Lower leg skin (tissue), 3 donors: ENCODE measurements around the gene FKBP5.

Source experiments
- POLR2A ChIP-seq, 2 donors: fragments of 450-650 bp; IDR thresholded peaks; one replicate each; pipeline ENCODE4 v1.6.1; 2016 to 2017; ENCODE audit warnings: antibody characterized with exemption in 2 of 2, mild to moderate bottlenecking in 1 of 2, moderate library complexity in 1 of 2
- TF ChIP-seq, protein P1 (sequence below), 3 donors: fragments of 450-650 bp; IDR thresholded peaks; one replicate each; pipeline ENCODE4 v1.5.1; 2016; ENCODE audit warnings: antibody characterized with exemption in 3 of 3, mild to moderate bottlenecking in 3 of 3, moderate library complexity in 2 of 3

DNA sequence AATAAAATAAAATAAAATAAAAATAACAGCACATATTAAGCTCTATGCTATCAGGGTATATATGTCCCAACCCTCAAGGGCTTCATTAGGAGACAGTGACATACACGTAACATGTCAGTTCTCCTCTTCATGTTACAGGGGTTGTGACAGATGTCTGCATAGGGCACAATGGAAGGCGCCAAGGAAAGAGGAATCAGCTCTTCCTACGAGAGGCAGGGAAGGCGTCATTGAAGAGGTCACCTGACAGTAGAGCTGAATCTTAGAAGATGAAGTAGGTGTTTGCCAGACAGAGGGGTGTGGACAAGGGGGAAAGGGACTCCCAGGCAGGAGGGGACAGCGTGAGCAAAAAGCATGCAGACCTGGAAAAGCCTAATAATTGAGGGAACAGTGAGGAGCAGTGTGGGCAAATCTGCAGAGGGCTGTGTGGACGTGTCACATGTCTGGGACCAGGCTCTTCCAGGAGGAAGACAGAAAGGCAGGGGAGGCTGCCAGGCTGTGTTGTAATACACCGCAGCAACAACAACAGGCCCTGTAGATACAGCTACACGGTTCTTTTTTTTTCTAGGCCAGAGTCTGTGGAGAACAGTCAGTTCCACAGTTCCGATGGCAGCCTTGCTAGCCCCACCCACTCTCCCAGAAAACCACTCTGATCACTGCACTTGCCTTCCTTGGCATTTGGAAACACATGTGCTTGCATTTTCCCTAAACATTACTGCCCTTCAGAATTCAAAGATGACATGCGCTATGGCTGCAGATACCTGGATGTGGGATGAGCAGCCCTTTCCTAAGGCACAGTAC is 2.5 kb upstream of the FKBP5 start:
- TF ChIP-seq, protein P1, sequence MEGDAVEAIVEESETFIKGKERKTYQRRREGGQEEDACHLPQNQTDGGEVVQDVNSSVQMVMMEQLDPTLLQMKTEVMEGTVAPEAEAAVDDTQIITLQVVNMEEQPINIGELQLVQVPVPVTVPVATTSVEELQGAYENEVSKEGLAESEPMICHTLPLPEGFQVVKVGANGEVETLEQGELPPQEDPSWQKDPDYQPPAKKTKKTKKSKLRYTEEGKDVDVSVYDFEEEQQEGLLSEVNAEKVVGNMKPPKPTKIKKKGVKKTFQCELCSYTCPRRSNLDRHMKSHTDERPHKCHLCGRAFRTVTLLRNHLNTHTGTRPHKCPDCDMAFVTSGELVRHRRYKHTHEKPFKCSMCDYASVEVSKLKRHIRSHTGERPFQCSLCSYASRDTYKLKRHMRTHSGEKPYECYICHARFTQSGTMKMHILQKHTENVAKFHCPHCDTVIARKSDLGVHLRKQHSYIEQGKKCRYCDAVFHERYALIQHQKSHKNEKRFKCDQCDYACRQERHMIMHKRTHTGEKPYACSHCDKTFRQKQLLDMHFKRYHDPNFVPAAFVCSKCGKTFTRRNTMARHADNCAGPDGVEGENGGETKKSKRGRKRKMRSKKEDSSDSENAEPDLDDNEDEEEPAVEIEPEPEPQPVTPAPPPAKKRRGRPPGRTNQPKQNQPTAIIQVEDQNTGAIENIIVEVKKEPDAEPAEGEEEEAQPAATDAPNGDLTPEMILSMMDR (IDR thresholded peaks at IDR 0.05) = no peak
- no peak for TF ChIP-seq POLR2A (IDR thresholded peaks at IDR 0.05)
